IMR-90 (cell line): ENCODE data around the gene CA11. TPM values are rescaled to one million over a fixed set of nuclear protein-coding genes. Genes with fewer than 3 reads are reported as not detected.
A peak's percentile ranks its signal among the peaks of the same experiment; 100 is the strongest.

Experiments used
- ATAC-seq: fragments of 200-7000 bp; cut with Tn5 transposase; 2 replicates; pipeline ENCODE4 v1.9.1; 2020; ENCODE audit warnings: low read depth, mild to moderate bottlenecking, moderate library complexity
- BruUV-seq: library from RNA; stranded (reverse); fragments of 400-500 nt; replicated peaks from 2 replicates; lab custom pipeline; 2021; lab: Mats Ljungman, UMichigan
- CTCF ChIA-PET: fragments of 300-600 bp; formaldehyde crosslinking; extraction: SDS; loops from one replicate; lab custom pipeline; 2021; ENCODE audit warnings: antibody characterized with exemption; lab: Yijun Ruan, JAX
- POLR2A ChIA-PET: fragments of 300-600 bp; sonication (Branson Sonifier 250); formaldehyde crosslinking; loops from one replicate; lab custom pipeline; 2022; ENCODE audit warnings: antibody characterized with exemption; ENCODE audit not compliant: unreplicated experiment; lab: Charles Lee
- DNase-seq: peaks from one replicate; pipeline ENCODE4 v3.0.0; 2013
- H2AFZ ChIP-seq: replicated peaks from 2 replicates; pipeline ENCODE3; 2013; ENCODE audit warnings: low read length, mild to moderate bottlenecking; ENCODE audit not compliant: poor library complexity
- H2AK5ac ChIP-seq: 2 replicates; pipeline ENCODE4 v1.6.1; 2013; ENCODE audit warnings: low read depth, low read length, inconsistent platforms
- H2AK9ac ChIP-seq: replicated peaks from 2 replicates; pipeline ENCODE3; 2013; ENCODE audit warnings: mild to moderate bottlenecking, low read depth, low read length, moderate library complexity; ENCODE audit not compliant: poor library complexity
- H2BK120ac ChIP-seq: 2 replicates; pipeline ENCODE4 v1.6.1; 2013; ENCODE audit warnings: low read depth, low read length, inconsistent platforms
- H2BK15ac ChIP-seq: 3 replicates; pipeline ENCODE4 v1.6.1; 2013; ENCODE audit warnings: low read depth, low read length, inconsistent platforms
- H2BK20ac ChIP-seq: 2 replicates; pipeline ENCODE4 v1.6.1; 2013; ENCODE audit warnings: low read depth, mild to moderate bottlenecking, inconsistent platforms, low read length, moderate library complexity
- H2BK5ac ChIP-seq: 2 replicates; pipeline ENCODE4 v1.6.1; 2013; ENCODE audit warnings: mild to moderate bottlenecking, low read depth, low read length, inconsistent platforms; ENCODE audit not compliant: poor library complexity, severe bottlenecking
- H3K14ac ChIP-seq: replicated peaks from 2 replicates; pipeline ENCODE4 v1.6.1; 2013; ENCODE audit warnings: low read depth, low read length, inconsistent platforms
- H3K18ac ChIP-seq: 2 replicates; pipeline ENCODE4 v1.6.1; 2013; ENCODE audit warnings: low read depth, low read length, control low read depth
- H3K23ac ChIP-seq: 2 replicates; pipeline ENCODE4 v1.6.1; 2013; ENCODE audit warnings: low read depth, low read length, inconsistent platforms
- H3K27ac ChIP-seq: 2 replicates; pipeline ENCODE4 v1.5.1; 2013; ENCODE audit warnings: mild to moderate bottlenecking, control low read depth, low read length; ENCODE audit not compliant: insufficient read depth
- H3K27me3 ChIP-seq: 2 replicates; pipeline ENCODE4 v1.6.1; 2013; ENCODE audit warnings: low read length; ENCODE audit not compliant: control insufficient read depth, insufficient read depth
- H3K36me3 ChIP-seq: 2 replicates; pipeline ENCODE4 v1.6.1; 2013; ENCODE audit warnings: low read length, mixed read lengths; ENCODE audit not compliant: control insufficient read depth, insufficient read depth
- H3K4ac ChIP-seq: 2 replicates; pipeline ENCODE4 v1.6.1; 2013; ENCODE audit warnings: low read depth, low read length, inconsistent platforms
- H3K4me1 ChIP-seq: 2 replicates; pipeline ENCODE4 v1.6.1; 2013; ENCODE audit warnings: low read length, mixed read lengths; ENCODE audit not compliant: control insufficient read depth, insufficient read depth
- H3K4me2 ChIP-seq: 2 replicates; pipeline ENCODE4 v1.6.1; 2013; ENCODE audit warnings: low read depth, mild to moderate bottlenecking, control low read depth, low read length, moderate library complexity
- H3K4me3 ChIP-seq: 2 replicates; pipeline ENCODE4 v1.5.1; 2013; ENCODE audit warnings: low read depth, mild to moderate bottlenecking, control low read depth, low read length, moderate library complexity; ENCODE audit not compliant: insufficient read depth
- H3K56ac ChIP-seq: 2 replicates; pipeline ENCODE4 v1.6.1; 2013; ENCODE audit warnings: low read length, inconsistent platforms; ENCODE audit not compliant: insufficient read depth; ENCODE audit errors: extremely low read depth
- H3K79me1 ChIP-seq, 2 experiments: 2 replicates each; pipeline ENCODE4 v1.6.1; 2013; ENCODE audit warnings: low read length in 2 of 2, inconsistent platforms in 1 of 2, low read depth in 1 of 2
- H3K9ac ChIP-seq: 2 replicates; pipeline ENCODE4 v1.6.1; 2013; ENCODE audit warnings: low read depth, low read length, control low read depth
- H3K9me1 ChIP-seq: 2 replicates; pipeline ENCODE4 v1.6.1; 2013; ENCODE audit warnings: low read length, inconsistent platforms; ENCODE audit not compliant: insufficient read depth
- H3K9me3 ChIP-seq: 2 replicates; pipeline ENCODE4 v1.6.1; 2013; ENCODE audit warnings: low read length; ENCODE audit not compliant: control insufficient read depth, insufficient read depth
- H4K20me1 ChIP-seq: 2 replicates; pipeline ENCODE4 v1.6.1; 2013; ENCODE audit warnings: low read length, inconsistent platforms; ENCODE audit not compliant: insufficient read depth
- H4K5ac ChIP-seq: 2 replicates; pipeline ENCODE4 v1.6.1; 2013; ENCODE audit warnings: mild to moderate bottlenecking, low read depth, low read length, control low read depth
- H4K8ac ChIP-seq, 2 experiments: 2 replicates each; pipeline ENCODE4 v1.6.1; 2013; ENCODE audit warnings: low read depth in 2 of 2, low read length in 2 of 2, control low read depth in 1 of 2, inconsistent platforms in 1 of 2
- H4K91ac ChIP-seq: 2 replicates; pipeline ENCODE4 v1.6.1; 2013; ENCODE audit warnings: low read depth, low read length, inconsistent platforms; ENCODE audit not compliant: insufficient read depth
- BHLHE40 ChIP-seq: fragments of 150-350 bp; IDR thresholded peaks from 2 replicates; pipeline ENCODE4 v1.6.1; 2016; ENCODE audit warnings: mild to moderate bottlenecking, low read depth, low read length
- CEBPB ChIP-seq: IDR thresholded peaks from 2 replicates; pipeline ENCODE4 v1.6.1; 2012; ENCODE audit warnings: low read depth, low read length, improper control_type of control experiment
- CHD1 ChIP-seq: IDR thresholded peaks from 2 replicates; pipeline ENCODE4 v1.6.1; 2012; ENCODE audit warnings: low read depth, low read length, improper control_type of control experiment
- FOS ChIP-seq: fragments of 150-350 bp; IDR thresholded peaks from 2 replicates; pipeline ENCODE4 v1.6.1; 2016; ENCODE audit warnings: low read depth, low read length
- MAZ ChIP-seq: IDR thresholded peaks from 2 replicates; pipeline ENCODE4 v1.6.1; 2012; ENCODE audit warnings: low read depth, mild to moderate bottlenecking, low read length, improper control_type of control experiment, moderate library complexity, borderline replicate concordance
- MXI1 ChIP-seq: IDR thresholded peaks from 2 replicates; pipeline ENCODE4 v1.6.1; 2012; ENCODE audit warnings: low read depth, mild to moderate bottlenecking, low read length, moderate library complexity, borderline replicate concordance
- NFE2L2 ChIP-seq: fragments of 150-350 bp; IDR thresholded peaks from 2 replicates; pipeline ENCODE4 v1.6.1; 2016; ENCODE audit warnings: low read depth, mild to moderate bottlenecking, low read length
- POLR2A ChIP-seq: IDR thresholded peaks from 2 replicates; pipeline ENCODE4 v1.6.1; 2012; ENCODE audit warnings: mild to moderate bottlenecking, low read depth, low read length
- RAD21 ChIP-seq: IDR thresholded peaks from 2 replicates; pipeline ENCODE4 v1.6.1; 2012; ENCODE audit warnings: low read length, improper control_type of control experiment
- RCOR1 ChIP-seq: IDR thresholded peaks from 2 replicates; pipeline ENCODE4 v1.6.1; 2012; ENCODE audit warnings: mild to moderate bottlenecking, low read length, improper control_type of control experiment; ENCODE audit not compliant: insufficient replicate concordance
- RFX5 ChIP-seq: IDR thresholded peaks from 2 replicates; pipeline ENCODE4 v1.8.0; 2012; ENCODE audit warnings: low read depth, mild to moderate bottlenecking, low read length, moderate library complexity
- SMC3 ChIP-seq: fragments of 150-350 bp; IDR thresholded peaks from 2 replicates; pipeline ENCODE4 v1.6.1; 2016; ENCODE audit warnings: low read depth, mild to moderate bottlenecking, antibody characterized with exemption, low read length, moderate library complexity
- WGBS, 2 experiments: methylation state at CpG; one replicate each; pipeline versions ENCODE4 v1.1.5 to v1.1.7; 2013; ENCODE audit warnings: missing lambda C conversion rate in 2 of 2; ENCODE audit not compliant: insufficient read length in 1 of 2; ENCODE audit errors: extremely low coverage in 2 of 2; 5-methylcytosine and 5-hydroxymethylcytosine counted together
- dilution Hi-C: fragments of 300-500 bp; cut with HindIII; formaldehyde crosslinking; loops from one replicate; pipeline ENCODE4 v1.14.3; 2018; ENCODE audit warnings: low sequenced_read_pairs; ENCODE audit not compliant: unreplicated experiment
- in situ Hi-C: fragments of 300-500 bp; cut with MboI; formaldehyde crosslinking; loops from 3 replicates; pipeline ENCODE4 v1.14.3; 2019; ENCODE audit warnings: low sequenced_read_pairs, inconsistent platforms, mixed read lengths
- intact Hi-C: fragments of 100-400 bp; cut with micrococcal nuclease; formaldehyde crosslinking; loops from 2 replicates; pipeline ENCODE4 v1.10.0; 2022
- polyA plus RNA-seq, 3 experiments: library from polyadenylated mRNA; depleted of rRNA; stranded (reverse); fragments of >200 nt; gene quantifications; 2 replicates each; pipeline ENCODE4 v1.2.3, GENCODE V29; 2012; ENCODE audit warnings: low replicate concordance in 1 of 3
- total RNA-seq: library from RNA; depleted of rRNA; stranded (reverse); fragments of >200 nt; gene quantifications from 2 replicates; pipeline ENCODE4 v1.2.3, GENCODE V29; 2012
- TF ChIP-seq, protein P1 (sequence below): fragments of 150-350 bp; IDR thresholded peaks from 2 replicates; pipeline ENCODE4 v1.6.1; 2016; ENCODE audit warnings: low read depth, mild to moderate bottlenecking, low read length, moderate library complexity, borderline replicate concordance
- TF ChIP-seq, protein P2 (sequence below): conservative IDR thresholded peaks from 2 replicates; pipeline ENCODE4 v1.5.1; 2012; ENCODE audit warnings: mild to moderate bottlenecking, low read depth, low read length, improper control_type of control experiment
- TF ChIP-seq, protein P3 (sequence below): fragments of 150-350 bp; IDR thresholded peaks from 2 replicates; pipeline ENCODE4 v1.6.1; 2017; ENCODE audit warnings: mild to moderate bottlenecking, antibody characterized with exemption, low read length, low read depth

CA11 gene
- total and polyA plus RNA-seq, 2 of the 4 experiments (the other 2 are of a cell fraction): 1.3 to 2.9 TPM

DNA sequence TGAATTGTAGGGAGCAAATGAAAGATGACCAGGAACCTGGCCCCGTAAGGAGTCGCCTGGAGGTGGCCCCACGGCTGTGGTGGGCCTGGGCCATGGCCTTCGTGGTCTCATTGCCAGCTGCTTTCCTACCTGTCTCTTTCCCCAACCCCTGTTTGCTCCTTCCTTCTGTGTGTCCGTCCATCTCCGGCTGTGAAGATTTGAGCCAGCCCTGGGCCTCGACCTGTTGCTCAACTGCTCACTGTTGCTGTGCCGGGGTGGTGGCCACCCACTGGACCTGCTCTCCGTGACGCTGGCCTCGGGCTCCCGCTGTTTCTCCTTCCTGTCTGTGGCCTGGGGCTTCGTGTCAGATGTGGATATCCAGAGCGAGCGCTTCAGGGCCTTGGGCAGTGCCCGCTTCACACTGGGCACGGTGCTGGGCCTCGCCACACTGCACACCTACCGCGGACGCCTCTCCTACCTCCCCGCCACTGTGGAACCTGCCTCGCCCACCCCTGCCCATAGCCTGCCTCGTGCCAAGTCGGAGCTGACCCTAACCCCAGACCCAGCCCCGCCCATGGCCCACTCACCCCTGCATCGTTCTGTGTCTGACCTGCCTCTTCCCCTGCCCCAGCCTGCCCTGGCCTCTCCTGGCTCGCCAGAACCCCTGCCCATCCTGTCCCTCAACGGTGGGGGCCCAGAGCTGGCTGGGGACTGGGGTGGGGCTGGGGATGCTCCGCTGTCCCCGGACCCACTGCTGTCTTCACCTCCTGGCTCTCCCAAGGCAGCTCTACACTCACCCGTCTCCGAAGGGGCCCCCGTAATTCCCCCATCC lies 17.3 kb downstream of the CA11 start:
- H3K23ac ChIP-seq: no peak overlapping the region
- no peak overlapping the region for H4K5ac ChIP-seq
- no peak overlapping the region for H2BK120ac ChIP-seq
- intact Hi-C loops: no loop called here
- H3K27me3 ChIP-seq: no peaks in the 10 kb centered on the region
- ChIA-PET POLR2A (no interaction called here), CTCF (no interaction called here)
- no peak overlapping the region for H2AFZ ChIP-seq
- H3K9ac ChIP-seq: no peak overlapping the region
- no peak overlapping the region for H2BK5ac ChIP-seq
- H4K91ac ChIP-seq: no peak overlapping the region
- DNase-seq (no peak), ATAC-seq (no peak)
- no TSS peak for BruUV-seq
- no peak overlapping the region for H4K8ac ChIP-seq
- H3K36me3 ChIP-seq: peaks cover 6% of the 10 kb centered on the region; the same call in 1 of the 2 replicates
- H3K14ac ChIP-seq: no peak overlapping the region
- H2BK20ac ChIP-seq: no peak overlapping the region
- H2BK15ac ChIP-seq: no peak overlapping the region
- H3K9me3 ChIP-seq: no peaks in the 10 kb centered on the region
- peaks cover 10% of the 10 kb centered on the region for H3K9me1 ChIP-seq
- no peak overlapping the region for H3K4me3 ChIP-seq
- WGBS, 2 experiments: 83% methylated on average over 19 of the region's 34 CpGs; no CpG with 5 or more reads in 1 of the 2 experiments
- H3K4me1 ChIP-seq: peaks cover 29% of the 10 kb centered on the region
- no peak overlapping the region for H3K56ac ChIP-seq
- H3K27ac ChIP-seq: no peak overlapping the region
- in situ Hi-C loops: no loop called here
- no peak overlapping the region for H3K4me2 ChIP-seq
- no peak overlapping the region for H2AK5ac ChIP-seq
- H3K18ac ChIP-seq: no peak overlapping the region
- H3K79me1 ChIP-seq: peaks cover 4 to 15% of the 10 kb centered on the region in 2 experiments; a peak in 3 of 4 replicates
- H2AK9ac ChIP-seq: peak overlapping the region; percentile 47
- dilution Hi-C loops: no loop called here
- no peaks in the 10 kb centered on the region for H4K20me1 ChIP-seq
- H3K4ac ChIP-seq: no peak overlapping the region
- no peak for TF ChIP-seq NFE2L2
- TF ChIP-seq SMC3: no peak
- no peak for TF ChIP-seq CHD1
- no peak for TF ChIP-seq BHLHE40
- TF ChIP-seq MAZ: no peak
- TF ChIP-seq, protein P1, sequence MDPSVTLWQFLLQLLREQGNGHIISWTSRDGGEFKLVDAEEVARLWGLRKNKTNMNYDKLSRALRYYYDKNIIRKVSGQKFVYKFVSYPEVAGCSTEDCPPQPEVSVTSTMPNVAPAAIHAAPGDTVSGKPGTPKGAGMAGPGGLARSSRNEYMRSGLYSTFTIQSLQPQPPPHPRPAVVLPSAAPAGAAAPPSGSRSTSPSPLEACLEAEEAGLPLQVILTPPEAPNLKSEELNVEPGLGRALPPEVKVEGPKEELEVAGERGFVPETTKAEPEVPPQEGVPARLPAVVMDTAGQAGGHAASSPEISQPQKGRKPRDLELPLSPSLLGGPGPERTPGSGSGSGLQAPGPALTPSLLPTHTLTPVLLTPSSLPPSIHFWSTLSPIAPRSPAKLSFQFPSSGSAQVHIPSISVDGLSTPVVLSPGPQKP: no peak
- no peak for TF ChIP-seq RFX5
- TF ChIP-seq RCOR1: no peak
- TF ChIP-seq, protein P2, sequence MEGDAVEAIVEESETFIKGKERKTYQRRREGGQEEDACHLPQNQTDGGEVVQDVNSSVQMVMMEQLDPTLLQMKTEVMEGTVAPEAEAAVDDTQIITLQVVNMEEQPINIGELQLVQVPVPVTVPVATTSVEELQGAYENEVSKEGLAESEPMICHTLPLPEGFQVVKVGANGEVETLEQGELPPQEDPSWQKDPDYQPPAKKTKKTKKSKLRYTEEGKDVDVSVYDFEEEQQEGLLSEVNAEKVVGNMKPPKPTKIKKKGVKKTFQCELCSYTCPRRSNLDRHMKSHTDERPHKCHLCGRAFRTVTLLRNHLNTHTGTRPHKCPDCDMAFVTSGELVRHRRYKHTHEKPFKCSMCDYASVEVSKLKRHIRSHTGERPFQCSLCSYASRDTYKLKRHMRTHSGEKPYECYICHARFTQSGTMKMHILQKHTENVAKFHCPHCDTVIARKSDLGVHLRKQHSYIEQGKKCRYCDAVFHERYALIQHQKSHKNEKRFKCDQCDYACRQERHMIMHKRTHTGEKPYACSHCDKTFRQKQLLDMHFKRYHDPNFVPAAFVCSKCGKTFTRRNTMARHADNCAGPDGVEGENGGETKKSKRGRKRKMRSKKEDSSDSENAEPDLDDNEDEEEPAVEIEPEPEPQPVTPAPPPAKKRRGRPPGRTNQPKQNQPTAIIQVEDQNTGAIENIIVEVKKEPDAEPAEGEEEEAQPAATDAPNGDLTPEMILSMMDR: no peak
- no peak for TF ChIP-seq RAD21
- TF ChIP-seq FOS: no peak
- TF ChIP-seq CEBPB: no peak
- no peak for TF ChIP-seq MXI1
- TF ChIP-seq, protein P3, sequence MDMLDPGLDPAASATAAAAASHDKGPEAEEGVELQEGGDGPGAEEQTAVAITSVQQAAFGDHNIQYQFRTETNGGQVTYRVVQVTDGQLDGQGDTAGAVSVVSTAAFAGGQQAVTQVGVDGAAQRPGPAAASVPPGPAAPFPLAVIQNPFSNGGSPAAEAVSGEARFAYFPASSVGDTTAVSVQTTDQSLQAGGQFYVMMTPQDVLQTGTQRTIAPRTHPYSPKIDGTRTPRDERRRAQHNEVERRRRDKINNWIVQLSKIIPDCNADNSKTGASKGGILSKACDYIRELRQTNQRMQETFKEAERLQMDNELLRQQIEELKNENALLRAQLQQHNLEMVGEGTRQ: no peak
- no peak for TF ChIP-seq POLR2A
